Neural cell (in vitro differentiated cells): Measurements from ENCODE around the gene PAFAH1B1. TPM values are rescaled to one million over a fixed set of nuclear protein-coding genes. Genes with fewer than 3 reads are reported as not detected.
"Not testable (repeated sequence)": the region's sequence is repeated elsewhere in the genome, so short reads cannot be mapped to it uniquely, and the experiment has no call there.

Experiments
- H2AFZ ChIP-seq: fragments of 200-600, 300-800 bp; sonication (generic), shearing (Covaris generic); 2 replicates; pipeline ENCODE4 v1.6.0; 2014; ENCODE audit warnings: low read depth, mild to moderate bottlenecking, antibody characterized with exemption, low read length, moderate library complexity
- H3F3A ChIP-seq: fragments of 200-600 bp; shearing (Covaris generic); 2 replicates; pipeline ENCODE4 v1.6.1; 2016; ENCODE audit warnings: mild to moderate bottlenecking, moderate library complexity, mixed read lengths, antibody characterized with exemption, low read length; ENCODE audit not compliant: insufficient read depth, poor library complexity, severe bottlenecking
- H3K27ac ChIP-seq: fragments of 200-600, 300-800 bp; sonication (generic), shearing (Covaris generic); 2 replicates; pipeline ENCODE4 v1.5.1; 2014; ENCODE audit warnings: mild to moderate bottlenecking, low read length, moderate library complexity
- H3K27me3 ChIP-seq: fragments of 300-800, 200-600 bp; sonication (generic), shearing (Covaris generic); 2 replicates; pipeline ENCODE4 v1.6.0; 2014; ENCODE audit warnings: mild to moderate bottlenecking, low read depth, low read length, moderate library complexity; ENCODE audit not compliant: insufficient read depth
- H3K36me3 ChIP-seq: fragments of 300-800, 200-600 bp; sonication (generic), shearing (Covaris generic); 2 replicates; pipeline ENCODE4 v1.5.1; 2014; ENCODE audit warnings: mild to moderate bottlenecking, antibody characterized with exemption, low read length, moderate library complexity; ENCODE audit not compliant: insufficient read depth
- H3K4me2 ChIP-seq: fragments of 300-800, 200-600 bp; sonication (generic), shearing (Covaris generic); 2 replicates; pipeline ENCODE4 v1.6.0; 2014; ENCODE audit warnings: mild to moderate bottlenecking, low read length
- H3K4me3 ChIP-seq: fragments of 300-800, 200-600 bp; sonication (generic), shearing (Covaris generic); 2 replicates; pipeline ENCODE4 v1.5.1; 2014; ENCODE audit warnings: mild to moderate bottlenecking, low read length, moderate library complexity
- H3K79me2 ChIP-seq: fragments of 200-600 bp; shearing (Covaris generic); replicated peaks from 2 replicates; pipeline ENCODE4 v1.6.0; 2014; ENCODE audit warnings: mild to moderate bottlenecking, low read length, moderate library complexity; ENCODE audit not compliant: insufficient read depth
- H3K9ac ChIP-seq: fragments of 300-800, 200-600 bp; sonication (generic), shearing (Covaris generic); 2 replicates; pipeline ENCODE4 v1.6.1; 2016; ENCODE audit warnings: mild to moderate bottlenecking, low read length, mixed read lengths
- H3K9me2 ChIP-seq: fragments of 200-600 bp; shearing (Covaris generic); 2 replicates; pipeline ENCODE4 v1.6.1; 2016; ENCODE audit warnings: mild to moderate bottlenecking, low read length, mixed read lengths; ENCODE audit not compliant: insufficient read depth
- H3K9me3 ChIP-seq: fragments of 200-600, 300-800 bp; sonication (generic), shearing (Covaris generic); 2 replicates; pipeline ENCODE4 v1.6.1; 2016; ENCODE audit warnings: mild to moderate bottlenecking, mixed run types, low read length, moderate library complexity, mixed read lengths
- H4K20me1 ChIP-seq: fragments of 200-600 bp; shearing (Covaris generic); 2 replicates; pipeline ENCODE4 v1.6.1; 2016; ENCODE audit warnings: mild to moderate bottlenecking, mixed run types; ENCODE audit not compliant: insufficient read depth
- EP300 ChIP-seq: fragments of 450-650 bp; conservative IDR thresholded peaks from 2 replicates; pipeline ENCODE4 v1.6.1; 2014; ENCODE audit warnings: antibody characterized with exemption, mild to moderate bottlenecking, moderate library complexity; ENCODE audit not compliant: poor library complexity, severe bottlenecking
- EZH2 ChIP-seq: fragments of 200-600, 300-800 bp; shearing (Covaris generic), sonication (generic); IDR thresholded peaks from 2 replicates; pipeline ENCODE4 v1.6.1; 2014; ENCODE audit warnings: antibody characterized with exemption, low read length, borderline replicate concordance, mild to moderate bottlenecking; ENCODE audit not compliant: insufficient read depth, poor library complexity, severe bottlenecking
- MXI1 ChIP-seq: fragments of 450-650 bp; conservative IDR thresholded peaks from 2 replicates; pipeline ENCODE4 v1.6.1; 2014; ENCODE audit warnings: antibody characterized with exemption, mild to moderate bottlenecking; ENCODE audit not compliant: poor library complexity, severe bottlenecking
- POLR2AphosphoS5 ChIP-seq: IDR thresholded peaks from 2 replicates; pipeline ENCODE4 v1.6.1; 2012
- RAD21 ChIP-seq: fragments of 450-650 bp; conservative IDR thresholded peaks from 2 replicates; pipeline ENCODE4 v1.6.1; 2014; ENCODE audit warnings: antibody characterized with exemption, mild to moderate bottlenecking, moderate library complexity
- REST ChIP-seq: IDR thresholded peaks from 2 replicates; pipeline ENCODE4 v1.6.1; 2012; ENCODE audit warnings: borderline replicate concordance
- SMC3 ChIP-seq: fragments of 450-650 bp; conservative IDR thresholded peaks from 2 replicates; pipeline ENCODE4 v1.6.1; 2014; ENCODE audit warnings: antibody characterized with exemption, mild to moderate bottlenecking, moderate library complexity; ENCODE audit not compliant: poor library complexity
- TAF1 ChIP-seq: IDR thresholded peaks from 2 replicates; pipeline ENCODE4 v1.6.1; 2012; ENCODE audit warnings: low read depth
- polyA plus RNA-seq: library from polyadenylated mRNA; depleted of rRNA; stranded (reverse); fragments of >200 nt; gene quantifications from 2 replicates; pipeline ENCODE4 v1.2.3, GENCODE V29; 2014
- TF ChIP-seq, protein P1 (sequence below): fragments of 450-650 bp; IDR thresholded peaks from 2 replicates; pipeline ENCODE4 v1.5.1; 2014; ENCODE audit warnings: antibody characterized with exemption, mild to moderate bottlenecking, moderate library complexity; ENCODE audit not compliant: poor library complexity, severe bottlenecking

Gene PAFAH1B1
- polyA plus RNA-seq, 1 donor from 2014 or later: 305 TPM

DNA sequence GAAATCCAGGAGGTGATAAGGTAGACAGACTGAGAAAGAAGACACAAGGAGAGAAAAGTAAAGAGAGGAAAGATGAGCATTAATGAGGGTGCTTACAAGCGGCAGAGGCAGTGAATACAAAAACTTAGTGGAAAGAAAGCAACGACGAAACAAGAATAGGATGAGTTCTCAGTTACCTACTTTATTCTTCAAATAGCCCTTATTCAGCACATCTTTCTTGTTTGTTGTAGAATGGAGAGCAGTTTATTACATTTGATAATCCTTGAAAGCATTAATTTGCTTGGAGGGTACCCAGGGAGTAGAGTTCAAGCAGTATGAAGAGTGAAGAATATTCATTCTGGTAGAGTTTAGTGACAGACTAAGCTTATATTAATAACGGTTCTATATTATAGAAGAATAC, 22.4 kb downstream of the PAFAH1B1 start:
- Histone ChIP-seq H3K79me2 (peaks cover 96% of the 10 kb centered on the region), H3F3A (peaks cover 4% of the 10 kb centered on the region), H3K27ac (no peak overlapping the region), H2AFZ (no peak overlapping the region), H3K27me3 (no peaks in the 10 kb centered on the region), H3K9me2 (no peaks in the 10 kb centered on the region), H3K9me3 (no peaks in the 10 kb centered on the region), H3K4me2 (no peak overlapping the region), H3K4me3 (no peak overlapping the region), H4K20me1 (peaks cover 52% of the 10 kb centered on the region), H3K9ac (no peak overlapping the region), H3K36me3 (peaks cover 6% of the 10 kb centered on the region)
- TF ChIP-seq TAF1 (no peak), MXI1 (no peak), EZH2 (no peak), REST (no peak)

DNA sequence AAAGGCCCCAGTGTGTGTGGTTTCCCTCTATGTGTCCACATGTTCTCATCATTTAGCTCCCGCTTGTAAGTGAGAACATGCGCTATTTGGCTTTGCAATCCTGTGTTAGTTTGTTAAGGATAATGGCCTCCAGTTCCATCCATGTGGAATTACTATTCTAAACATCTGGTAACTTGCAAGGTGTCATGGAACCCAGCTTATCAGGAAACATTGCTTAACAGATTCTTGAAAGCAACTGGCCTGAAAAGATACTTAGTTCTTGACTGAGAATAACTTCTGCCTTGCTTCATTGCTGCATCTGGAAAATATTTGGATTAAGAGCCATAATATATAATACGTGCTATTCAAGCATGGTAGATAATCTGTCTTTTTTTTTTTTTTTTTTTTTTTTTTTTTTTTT, 27.8 kb downstream of the PAFAH1B1 start:
- no peak overlapping the region for H3K9ac ChIP-seq
- no peaks in the 10 kb centered on the region for H3K9me3 ChIP-seq
- H3K36me3 ChIP-seq: peaks cover 6% of the 10 kb centered on the region
- H4K20me1 ChIP-seq: peaks cover 12% of the 10 kb centered on the region
- peaks cover 4% of the 10 kb centered on the region for H3F3A ChIP-seq
- no peak overlapping the region for H2AFZ ChIP-seq
- peaks cover 91% of the 10 kb centered on the region for H3K79me2 ChIP-seq
- H3K4me2 ChIP-seq: no peak overlapping the region
- no peak overlapping the region for H3K4me3 ChIP-seq
- no peak for TF ChIP-seq MXI1
- no peak for TF ChIP-seq REST
- no peak for TF ChIP-seq TAF1
- TF ChIP-seq, protein P1, sequence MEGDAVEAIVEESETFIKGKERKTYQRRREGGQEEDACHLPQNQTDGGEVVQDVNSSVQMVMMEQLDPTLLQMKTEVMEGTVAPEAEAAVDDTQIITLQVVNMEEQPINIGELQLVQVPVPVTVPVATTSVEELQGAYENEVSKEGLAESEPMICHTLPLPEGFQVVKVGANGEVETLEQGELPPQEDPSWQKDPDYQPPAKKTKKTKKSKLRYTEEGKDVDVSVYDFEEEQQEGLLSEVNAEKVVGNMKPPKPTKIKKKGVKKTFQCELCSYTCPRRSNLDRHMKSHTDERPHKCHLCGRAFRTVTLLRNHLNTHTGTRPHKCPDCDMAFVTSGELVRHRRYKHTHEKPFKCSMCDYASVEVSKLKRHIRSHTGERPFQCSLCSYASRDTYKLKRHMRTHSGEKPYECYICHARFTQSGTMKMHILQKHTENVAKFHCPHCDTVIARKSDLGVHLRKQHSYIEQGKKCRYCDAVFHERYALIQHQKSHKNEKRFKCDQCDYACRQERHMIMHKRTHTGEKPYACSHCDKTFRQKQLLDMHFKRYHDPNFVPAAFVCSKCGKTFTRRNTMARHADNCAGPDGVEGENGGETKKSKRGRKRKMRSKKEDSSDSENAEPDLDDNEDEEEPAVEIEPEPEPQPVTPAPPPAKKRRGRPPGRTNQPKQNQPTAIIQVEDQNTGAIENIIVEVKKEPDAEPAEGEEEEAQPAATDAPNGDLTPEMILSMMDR: no peak
- no peak for TF ChIP-seq EZH2
- TF ChIP-seq POLR2AphosphoS5: no peak
- TF ChIP-seq RAD21: no peak
- TF ChIP-seq EP300: no peak
- no peak for TF ChIP-seq SMC3
- H3K27me3 ChIP-seq: no peaks in the 10 kb centered on the region
- H3K9me2 ChIP-seq: no peaks in the 10 kb centered on the region
- no peak overlapping the region for H3K27ac ChIP-seq

- H3K9me3 ChIP-seq, H3K9me2 ChIP-seq, H3K4me2 ChIP-seq, H3F3A ChIP-seq, H3K36me3 ChIP-seq, H4K20me1 ChIP-seq, H3K27me3 ChIP-seq, H2AFZ ChIP-seq, H3K9ac ChIP-seq, H3K4me3 ChIP-seq, H3K27ac ChIP-seq: not testable (repeated sequence)
- peaks cover 91% of the 10 kb centered on the region for H3K79me2 ChIP-seq
Observed at GRCh38 chr17:2621951-2622405, 28.5 kb downstream of the PAFAH1B1 start.

DNA sequence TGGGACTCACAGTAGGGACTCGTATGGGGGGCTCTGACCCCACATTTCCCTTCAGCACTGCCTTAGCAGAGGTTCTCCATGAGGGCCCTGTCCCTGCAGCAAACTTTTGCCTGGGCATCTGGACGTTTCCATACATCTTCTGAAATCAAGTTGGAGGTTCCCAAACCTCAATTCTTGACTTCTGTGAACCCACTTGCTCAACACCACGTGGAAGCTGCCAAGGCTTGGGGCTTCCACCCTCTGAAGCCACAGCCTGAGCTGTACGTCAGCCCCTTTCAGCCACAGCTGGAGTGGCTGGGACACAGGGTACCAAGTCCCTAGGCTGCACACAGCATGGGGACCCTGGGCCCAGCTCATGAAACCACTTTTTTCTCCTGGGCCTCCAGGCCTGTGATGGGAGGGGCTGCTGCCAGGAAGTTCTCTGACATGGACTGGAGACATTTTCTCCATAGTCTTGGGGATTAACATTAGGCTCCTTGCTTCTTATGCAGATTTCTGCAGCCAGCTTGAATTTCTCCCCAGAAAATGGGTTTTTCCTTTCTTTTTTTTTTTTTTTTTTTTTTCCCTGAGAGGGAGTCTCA, 29.4 kb downstream of the PAFAH1B1 start:
- H3K36me3 ChIP-seq, H4K20me1 ChIP-seq, H3K27me3 ChIP-seq, H3K9me3 ChIP-seq, H3K9ac ChIP-seq, H3F3A ChIP-seq, H3K9me2 ChIP-seq, H3K4me3 ChIP-seq, H3K4me2 ChIP-seq, H2AFZ ChIP-seq, H3K27ac ChIP-seq: not testable (repeated sequence)
- peaks cover 91% of the 10 kb centered on the region for H3K79me2 ChIP-seq
